GM18502 (cell line): ENCODE results near the gene POTEF.
"Not testable (repeated sequence)": the region's sequence is repeated elsewhere in the genome, so short reads cannot be mapped to it uniquely, and the experiment has no call there.

Experiments
- ATAC-seq: cut with Tn5 transposase; IDR thresholded peaks from one replicate; pipeline ENCODE4 v1.9.1; 2021; ENCODE audit warnings: mild to moderate bottlenecking; ENCODE audit not compliant: unreplicated experiment, poor library complexity

POTEF gene

GRCh38 chr2:130153721-130154422, 24.9 kb upstream of the POTEF start:
- ATAC-seq, result not testable (repeated sequence)

- ATAC-seq, result no peak
These were observed 24.0 kb upstream of the POTEF start for GRCh38 chr2:130152816-130153595.

GRCh38 chr2:130152136-130152815, 23.3 kb upstream of the POTEF start:
- ATAC-seq, result not testable (repeated sequence)

GRCh38 chr2:130151145-130151512, 22.1 kb upstream of the POTEF start:
- not testable (repeated sequence) for ATAC-seq

- ATAC-seq, result no peak
These were observed 21.4 kb upstream of the POTEF start for GRCh38 chr2:130150181-130151144.

GRCh38 chr2:130148515-130148914, 19.5 kb upstream of the POTEF start:
- ATAC-seq, result not testable (repeated sequence)

- peak; percentile 93 for ATAC-seq
These were observed 16.0 kb upstream of the POTEF start, which contains the start of gene CCDC74B for GRCh38 chr2:130145006-130145414. Gene CCDC74B, minus strand, starts transcription at chr2:130145112. Its CDS starts 116 bp downstream, at chr2:130144996.

- ATAC-seq, result not testable (repeated sequence)
These were observed 14.4 kb upstream of the POTEF start for GRCh38 chr2:130143266-130144039.

GRCh38 chr2:130142396-130143265, 13.6 kb upstream of the POTEF start:
- not testable (repeated sequence) for ATAC-seq

GRCh38 chr2:130141645-130142370, 12.8 kb upstream of the POTEF start:
- ATAC-seq, result not testable (repeated sequence)

- ATAC-seq, result not testable (repeated sequence)
These were observed 12.0 kb upstream of the POTEF start for GRCh38 chr2:130141002-130141401.

GRCh38 chr2:130140516-130140915, 11.5 kb upstream of the POTEF start:
- ATAC-seq, result not testable (repeated sequence)

GRCh38 chr2:130139331-130140280, 10.6 kb upstream of the POTEF start:
- ATAC-seq, result not testable (repeated sequence)

GRCh38 chr2:130138841-130139251, 9.8 kb upstream of the POTEF start:
- not testable (repeated sequence) for ATAC-seq

GRCh38 chr2:130138326-130138725, 9.3 kb upstream of the POTEF start:
- not testable (repeated sequence) for ATAC-seq

GRCh38 chr2:130137118-130137517, 8.1 kb upstream of the POTEF start:
- not testable (repeated sequence) for ATAC-seq
